Epithelial cell of esophagus (primary cell): ENCODE results near the gene G3BP1.

Source experiments
- DNase-seq: peaks from one replicate; pipeline ENCODE4 v3.0.0; 2010; ENCODE audit warnings: low read depth
- H3K4me3 ChIP-seq: 2 replicates; pipeline ENCODE4 v1.5.1; 2011; ENCODE audit warnings: mild to moderate bottlenecking, low read length, control low read depth
- TF ChIP-seq, protein P1 (sequence below): IDR thresholded peaks from 2 replicates; pipeline ENCODE4 v1.5.1; 2011; ENCODE audit warnings: low read depth, mild to moderate bottlenecking, low read length, control low read depth, inconsistent platforms; ENCODE audit not compliant: insufficient read depth; ENCODE audit errors: missing control alignments

The G3BP1 gene

DNA sequence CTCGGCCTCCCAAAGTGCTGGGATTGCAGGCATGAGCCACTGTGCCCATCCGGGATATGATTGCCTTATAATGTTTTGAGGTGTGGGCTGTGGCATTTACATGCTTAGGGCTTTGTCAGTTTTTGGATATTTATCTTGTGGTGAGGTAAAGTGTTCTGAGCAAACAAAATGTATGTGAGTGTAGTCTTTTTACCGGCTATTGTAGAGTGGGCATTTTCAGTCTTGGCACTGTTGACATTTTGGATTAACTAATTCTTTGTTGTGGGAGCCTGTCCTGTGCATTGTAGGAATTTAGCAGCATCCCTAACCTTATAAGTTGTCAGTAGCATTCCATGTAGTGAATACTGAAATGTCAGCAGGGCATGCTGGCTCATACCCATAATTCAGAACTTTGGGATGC, 21.6 kb downstream of the G3BP1 start:
- DNase-seq: no peak

DNA sequence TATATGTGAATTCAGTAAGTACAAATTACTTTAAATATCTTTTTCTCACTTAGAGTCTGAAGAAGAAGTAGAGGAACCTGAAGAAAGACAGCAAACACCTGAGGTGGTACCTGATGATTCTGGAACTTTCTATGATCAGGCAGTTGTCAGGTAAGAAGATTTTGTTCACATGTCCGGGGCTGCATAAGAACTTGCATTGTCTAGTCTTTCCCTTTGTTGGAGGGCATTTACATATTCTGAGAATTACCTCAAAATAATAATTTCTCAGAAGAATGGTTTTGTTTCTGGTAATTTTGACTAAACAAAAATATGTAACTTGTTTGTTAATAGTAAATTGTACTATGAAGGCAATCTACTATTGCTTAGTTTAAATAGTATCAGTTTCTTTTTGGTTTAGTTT, 23.7 kb downstream of the G3BP1 start:
- no peak overlapping the region for H3K4me3 ChIP-seq
- DNase-seq: no peak
- TF ChIP-seq, protein P1, sequence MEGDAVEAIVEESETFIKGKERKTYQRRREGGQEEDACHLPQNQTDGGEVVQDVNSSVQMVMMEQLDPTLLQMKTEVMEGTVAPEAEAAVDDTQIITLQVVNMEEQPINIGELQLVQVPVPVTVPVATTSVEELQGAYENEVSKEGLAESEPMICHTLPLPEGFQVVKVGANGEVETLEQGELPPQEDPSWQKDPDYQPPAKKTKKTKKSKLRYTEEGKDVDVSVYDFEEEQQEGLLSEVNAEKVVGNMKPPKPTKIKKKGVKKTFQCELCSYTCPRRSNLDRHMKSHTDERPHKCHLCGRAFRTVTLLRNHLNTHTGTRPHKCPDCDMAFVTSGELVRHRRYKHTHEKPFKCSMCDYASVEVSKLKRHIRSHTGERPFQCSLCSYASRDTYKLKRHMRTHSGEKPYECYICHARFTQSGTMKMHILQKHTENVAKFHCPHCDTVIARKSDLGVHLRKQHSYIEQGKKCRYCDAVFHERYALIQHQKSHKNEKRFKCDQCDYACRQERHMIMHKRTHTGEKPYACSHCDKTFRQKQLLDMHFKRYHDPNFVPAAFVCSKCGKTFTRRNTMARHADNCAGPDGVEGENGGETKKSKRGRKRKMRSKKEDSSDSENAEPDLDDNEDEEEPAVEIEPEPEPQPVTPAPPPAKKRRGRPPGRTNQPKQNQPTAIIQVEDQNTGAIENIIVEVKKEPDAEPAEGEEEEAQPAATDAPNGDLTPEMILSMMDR: no peak

More for the DNA sequence above, 21.6 kb downstream of the G3BP1 start:
- no peak overlapping the region for H3K4me3 ChIP-seq
- TF ChIP-seq, protein P1: no peak

DNA sequence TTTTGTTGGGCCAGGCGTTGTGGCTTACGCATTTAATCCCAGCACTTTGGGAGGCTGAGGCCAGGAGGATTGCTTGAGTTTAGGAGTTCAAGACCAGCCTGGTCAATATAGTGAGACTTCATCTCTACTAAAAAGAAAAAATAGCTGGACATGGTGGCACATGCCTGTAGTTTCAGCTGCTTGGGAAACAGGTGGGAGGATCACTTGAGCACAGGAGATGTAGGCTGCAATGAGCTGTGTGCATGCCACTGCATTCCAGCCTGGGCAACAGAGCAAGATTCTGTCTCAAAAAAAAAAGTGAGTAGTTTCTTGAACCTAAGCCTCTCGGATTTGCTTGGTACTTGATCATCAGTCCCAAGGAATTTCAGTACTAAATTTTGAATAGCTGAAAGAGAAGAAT, 26.9 kb downstream of the G3BP1 start:
- TF ChIP-seq, protein P1: no peak
- DNase-seq: peak; percentile 18
- H3K4me3 ChIP-seq: no peak overlapping the region

DNA sequence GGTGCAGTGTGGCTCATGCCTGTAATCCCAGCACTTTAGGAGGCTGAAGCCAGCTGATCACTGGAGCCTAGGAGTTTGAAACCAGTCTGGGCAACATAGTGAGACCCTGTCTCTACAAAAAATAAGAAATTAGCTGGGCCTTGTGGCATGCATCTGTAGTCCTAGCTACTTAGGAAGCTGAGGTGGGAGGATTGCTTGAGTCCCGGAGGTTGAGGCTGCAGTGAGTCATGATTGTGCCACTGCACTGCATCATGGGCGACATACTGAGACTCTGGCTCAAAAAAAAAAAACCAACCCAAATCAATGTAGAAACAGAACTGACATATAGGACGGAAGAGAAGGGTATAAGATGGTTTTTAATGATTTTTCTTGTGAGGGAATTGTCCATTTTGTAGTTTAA, 27.7 kb downstream of the G3BP1 start:
- TF ChIP-seq, protein P1: no peak
- H3K4me3 ChIP-seq: no peak overlapping the region
- DNase-seq: peak; percentile 46

DNA sequence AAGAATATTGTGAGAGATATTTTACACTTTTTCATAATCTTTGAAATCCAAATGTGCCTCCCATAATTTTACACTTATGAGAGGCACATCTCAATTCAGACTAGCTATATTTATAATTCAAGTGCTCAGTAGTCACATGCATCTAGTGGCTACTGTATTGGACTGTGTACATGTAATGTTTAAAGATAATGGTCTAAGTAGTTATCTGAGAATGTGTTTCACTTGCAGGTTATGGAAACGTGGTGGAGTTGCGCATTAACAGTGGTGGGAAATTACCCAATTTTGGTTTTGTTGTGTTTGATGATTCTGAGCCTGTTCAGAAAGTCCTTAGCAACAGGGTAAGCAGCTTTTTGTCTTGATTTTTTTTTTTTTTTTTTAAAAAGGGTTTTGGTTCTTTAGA, 28.8 kb downstream of the G3BP1 start:
- DNase-seq: no peak
- TF ChIP-seq, protein P1: no peak
- H3K4me3 ChIP-seq: no peak overlapping the region

DNA sequence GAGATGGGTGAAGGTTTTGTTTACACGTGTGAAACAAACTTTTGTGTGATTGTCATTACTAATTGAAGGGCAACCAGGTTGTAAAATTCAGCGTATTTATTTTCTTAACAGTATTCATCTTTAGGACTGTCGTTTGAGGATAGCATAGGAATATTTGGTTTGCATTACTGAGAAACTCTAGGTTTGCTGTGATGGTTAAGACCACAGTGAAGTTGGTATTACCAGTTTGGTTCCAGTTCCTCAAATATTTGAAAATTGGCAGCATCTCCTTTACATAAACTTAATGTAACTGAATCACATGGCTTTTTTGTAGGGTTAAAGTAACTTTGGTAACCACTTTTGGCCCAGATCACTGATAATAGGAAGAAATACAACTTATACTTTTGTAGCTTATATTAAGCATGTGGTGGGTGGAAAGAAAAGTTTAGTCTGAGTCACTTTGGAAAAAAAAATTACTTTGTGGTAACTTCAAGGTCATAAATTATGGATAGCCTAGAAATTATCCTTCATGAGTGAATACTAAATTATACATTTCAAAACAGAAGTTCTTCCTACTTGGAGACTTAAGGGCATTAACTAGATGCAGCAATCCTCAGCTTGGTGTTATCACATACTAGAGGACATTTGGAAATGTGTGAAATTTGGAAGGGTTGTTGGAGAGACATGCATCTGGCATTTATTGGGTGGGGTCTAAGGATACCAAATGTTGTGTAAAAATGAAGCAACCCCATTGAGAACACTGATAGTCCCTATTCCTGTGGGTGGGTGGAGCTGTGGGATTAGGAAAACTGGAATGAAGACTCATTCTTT, 33.9 kb downstream of the G3BP1 start:
- H3K4me3 ChIP-seq: no peak overlapping the region
- TF ChIP-seq, protein P1: no peak
- DNase-seq: no peak

DNA sequence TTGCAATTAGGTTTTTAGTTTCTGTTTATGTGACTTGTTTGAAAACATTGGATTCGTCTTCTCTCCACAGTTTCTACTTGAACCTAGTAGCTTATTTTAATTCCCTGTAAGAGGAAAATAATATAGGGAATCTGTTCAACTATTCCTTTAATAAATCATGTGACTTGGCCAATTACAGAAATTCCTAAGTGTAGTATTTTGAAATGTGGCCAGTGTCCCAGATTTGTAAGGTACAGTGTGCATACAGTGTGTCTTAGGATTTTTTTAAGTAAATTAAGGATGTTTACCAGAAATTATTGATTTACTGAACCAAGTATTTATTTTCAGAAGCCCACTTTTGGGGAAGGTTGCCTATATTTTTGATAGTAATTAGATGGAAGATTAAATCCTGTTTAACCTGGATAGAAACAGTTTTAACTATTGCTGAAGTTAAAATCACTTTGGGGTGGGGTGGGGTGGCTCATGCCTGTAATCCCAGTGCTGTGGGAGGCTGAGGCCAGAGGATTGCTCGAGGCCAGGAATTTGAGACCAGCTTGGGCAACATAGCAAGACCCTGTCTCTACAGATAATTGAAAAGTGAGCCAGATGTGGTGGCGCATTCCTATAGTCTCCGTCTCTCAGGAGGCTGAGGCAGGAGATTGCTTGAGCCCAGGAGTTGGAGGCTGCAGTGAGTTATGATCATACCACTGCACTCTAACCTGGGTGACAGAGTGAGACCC, 36.9 kb downstream of the G3BP1 start:
- DNase-seq: no peak
- H3K4me3 ChIP-seq: no peak overlapping the region
- TF ChIP-seq, protein P1: no peak
